Activated naive CD4-positive, alpha-beta T cell treated with anti-CD3 and anti-CD28 coated beads, Interleukin-2, amount 50 U/mL, for 24 hours (primary cell): Measurements from ENCODE around the gene RABGEF1.
A peak's percentile ranks its signal among the peaks of the same experiment; 100 is the strongest.
"Not testable (repeated sequence)": the region's sequence is repeated elsewhere in the genome, so short reads cannot be mapped to it uniquely, and the experiment has no call there.

ENCODE experiments used
- H3K27ac Mint-ChIP-seq: one replicate; pipeline ENCODE4 v1.8.0; 2021; ENCODE audit warnings: mild to moderate bottlenecking, mixed read lengths
- H3K27me3 Mint-ChIP-seq: one replicate; pipeline ENCODE4 v1.8.0; 2021; ENCODE audit warnings: mixed read lengths
- H3K36me3 Mint-ChIP-seq: one replicate; pipeline ENCODE4 v1.8.0; 2021; ENCODE audit warnings: mixed read lengths
- H3K4me1 Mint-ChIP-seq: one replicate; pipeline ENCODE4 v1.8.0; 2021; ENCODE audit warnings: mixed read lengths
- H3K4me3 Mint-ChIP-seq: one replicate; pipeline ENCODE4 v1.8.0; 2021; ENCODE audit warnings: mild to moderate bottlenecking, mixed read lengths
- H3K9me3 Mint-ChIP-seq: one replicate; pipeline ENCODE4 v1.8.0; 2021; ENCODE audit warnings: mixed read lengths

Gene RABGEF1

GRCh38 chr7:66840316-66840715 is 99.8 kb downstream of the RABGEF1 start:
- H3K27ac Mint-ChIP-seq, result no peak overlapping the region
- peaks cover 16% of the 10 kb centered on the region for H3K4me1 Mint-ChIP-seq
- H3K9me3 Mint-ChIP-seq, result no peaks in the 10 kb centered on the region
- peaks cover 3% of the 10 kb centered on the region for H3K36me3 Mint-ChIP-seq
- H3K4me3 Mint-ChIP-seq, result no peak overlapping the region
- no peaks in the 10 kb centered on the region for H3K27me3 Mint-ChIP-seq

GRCh38 chr7:66841898-66842297 is 101.4 kb downstream of the RABGEF1 start:
- Mint-ChIP-seq H3K27me3 (no peaks in the 10 kb centered on the region), H3K4me1 (peaks cover 22% of the 10 kb centered on the region), H3K9me3 (no peaks in the 10 kb centered on the region), H3K36me3 (peaks cover 3% of the 10 kb centered on the region), H3K27ac (no peak overlapping the region), H3K4me3 (no peak overlapping the region)

DNA sequence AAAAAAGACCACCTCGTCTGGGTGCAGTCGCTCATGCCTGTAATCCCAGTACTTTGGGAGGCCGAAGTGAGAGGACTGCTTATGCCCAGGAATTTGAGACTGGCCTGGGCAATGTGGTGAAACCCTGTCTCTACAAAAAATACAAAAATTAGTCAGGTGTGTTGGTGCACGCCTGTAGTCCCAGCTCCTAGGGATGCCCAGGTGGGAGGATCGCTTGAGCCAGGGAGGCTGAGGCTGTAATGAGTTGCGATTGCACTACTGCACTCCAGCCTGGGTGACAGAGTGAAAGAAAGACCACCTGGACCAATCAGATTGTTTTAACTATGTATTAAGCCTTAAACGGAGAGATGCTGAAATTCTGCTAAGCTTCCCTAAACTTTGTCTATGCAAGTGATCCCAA is 103.0 kb downstream of the RABGEF1 start:
- H3K4me3 Mint-ChIP-seq, result peak overlapping the region; percentile 99
- not testable (repeated sequence) for H3K27me3 Mint-ChIP-seq

GRCh38 chr7:66844552-66845378 is 104.2 kb downstream of the RABGEF1 start:
- H3K4me1 Mint-ChIP-seq, result peaks cover 27% of the 10 kb centered on the region
- H3K27ac Mint-ChIP-seq, result peak overlapping the region; percentile 99
- no peaks in the 10 kb centered on the region for H3K9me3 Mint-ChIP-seq
- peak overlapping the region; percentile 99 for H3K4me3 Mint-ChIP-seq
- peaks cover 3% of the 10 kb centered on the region for H3K36me3 Mint-ChIP-seq
- H3K27me3 Mint-ChIP-seq, result no peaks in the 10 kb centered on the region

More for the DNA sequence above, 103.0 kb downstream of the RABGEF1 start:
- H3K4me1 Mint-ChIP-seq, result peaks cover 26% of the 10 kb centered on the region
- H3K27ac Mint-ChIP-seq, result peak overlapping the region; percentile 35
- not testable (repeated sequence) for H3K36me3 Mint-ChIP-seq, H3K9me3 Mint-ChIP-seq

DNA sequence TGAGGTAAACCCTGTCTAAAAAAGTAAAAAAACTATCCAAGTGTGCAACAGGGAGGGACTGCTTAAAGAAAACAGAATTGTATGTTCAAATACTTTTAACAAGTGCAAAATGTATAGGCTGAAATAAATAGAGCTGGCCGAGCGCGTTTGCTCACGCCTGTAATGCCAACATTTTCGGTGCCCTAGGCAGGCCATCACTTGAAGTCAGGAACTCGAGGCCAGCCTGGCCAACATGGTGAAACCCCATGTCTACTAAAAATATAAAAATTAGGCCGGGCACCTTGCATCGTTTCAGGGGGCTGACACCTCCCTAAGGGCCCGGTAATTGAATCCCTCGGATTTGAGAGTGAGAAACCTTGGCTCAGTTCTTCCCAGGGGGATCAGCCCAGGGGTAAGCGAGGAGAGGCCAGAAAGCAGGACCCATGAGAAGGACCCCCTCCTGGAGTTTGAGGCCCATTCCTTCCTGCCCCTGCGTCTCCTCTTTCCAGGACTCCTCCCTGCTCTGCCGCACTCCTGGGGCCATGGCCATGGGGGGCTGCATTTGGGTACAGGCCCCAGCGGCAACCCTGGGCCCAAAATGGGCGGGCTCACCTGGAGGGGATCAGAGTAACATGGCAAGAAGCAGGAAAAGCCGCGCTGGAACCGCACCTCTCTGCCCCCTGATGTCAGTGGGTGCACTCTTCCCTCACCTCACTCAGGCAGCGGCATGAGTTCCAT is 105.0 kb downstream of the RABGEF1 start:
- H3K4me3 Mint-ChIP-seq, result peak overlapping the region; percentile 99
- H3K27ac Mint-ChIP-seq, result peak overlapping the region; percentile 99
- no peaks in the 10 kb centered on the region for H3K9me3 Mint-ChIP-seq
- peaks cover 3% of the 10 kb centered on the region for H3K36me3 Mint-ChIP-seq
- H3K27me3 Mint-ChIP-seq, result no peaks in the 10 kb centered on the region
- H3K4me1 Mint-ChIP-seq, result peaks cover 27% of the 10 kb centered on the region

GRCh38 chr7:66846096-66846445 is 105.5 kb downstream of the RABGEF1 start:
- H3K36me3 Mint-ChIP-seq, H3K27me3 Mint-ChIP-seq, H3K9me3 Mint-ChIP-seq: not testable (repeated sequence)
- Mint-ChIP-seq H3K27ac (peak overlapping the region; percentile 99), H3K4me3 (peak overlapping the region; percentile 99), H3K4me1 (peaks cover 27% of the 10 kb centered on the region)

GRCh38 chr7:66847523-66847855 is 107.0 kb downstream of the RABGEF1 start:
- H3K27me3 Mint-ChIP-seq, H3K4me3 Mint-ChIP-seq: not testable (repeated sequence)
- peak overlapping the region; percentile 41 for H3K27ac Mint-ChIP-seq

DNA sequence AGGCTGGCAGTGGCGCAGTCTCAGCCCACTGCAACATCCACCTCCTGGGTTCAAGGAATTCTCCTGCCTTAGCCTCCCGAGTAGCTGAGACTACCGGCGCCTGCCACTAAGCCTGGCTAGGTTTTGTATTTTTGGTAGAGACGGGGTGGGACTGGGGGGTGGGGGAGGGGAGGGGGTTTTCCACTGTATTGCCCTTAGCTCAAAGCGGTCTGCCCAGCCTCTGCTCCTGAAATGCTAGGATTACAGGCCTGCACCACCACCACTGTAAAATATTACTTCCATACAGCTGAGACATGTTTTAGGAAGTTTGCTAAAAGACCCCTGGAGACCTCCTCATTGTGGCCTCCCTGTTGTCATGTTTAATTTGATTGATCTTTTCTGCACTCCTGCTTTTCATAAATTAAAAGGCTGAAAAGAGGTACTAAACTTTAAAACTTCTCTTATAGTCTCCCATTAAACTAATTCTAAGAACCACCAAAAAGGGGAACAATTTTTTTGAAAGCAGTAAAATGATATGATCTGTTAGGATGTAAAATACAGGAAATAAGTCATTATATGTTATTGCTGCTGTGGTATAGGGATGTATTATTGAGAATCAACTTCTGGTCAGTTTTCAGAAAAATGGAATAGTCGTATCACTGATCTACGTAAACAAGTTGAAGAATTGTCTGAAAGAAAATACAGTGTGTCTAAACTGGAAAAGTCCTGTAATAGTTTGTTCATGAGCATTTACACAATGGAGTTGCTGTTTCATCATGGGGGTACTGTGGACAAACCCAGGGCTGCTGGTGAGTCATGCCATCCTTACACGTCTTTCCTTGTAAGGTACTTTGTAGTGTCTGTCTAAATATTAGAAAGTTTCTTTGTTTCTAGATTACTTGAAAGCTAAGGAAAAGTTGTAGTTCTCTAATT is 107.6 kb downstream of the RABGEF1 start:
- H3K36me3 Mint-ChIP-seq, result peaks cover 3% of the 10 kb centered on the region
- H3K9me3 Mint-ChIP-seq, result no peaks in the 10 kb centered on the region
- H3K27me3 Mint-ChIP-seq, result no peaks in the 10 kb centered on the region
- H3K4me1 Mint-ChIP-seq, result peaks cover 26% of the 10 kb centered on the region
- peak overlapping the region; percentile 68 for H3K27ac Mint-ChIP-seq
- H3K4me3 Mint-ChIP-seq, result no peak overlapping the region

More at GRCh38 chr7:66847523-66847855, 107.0 kb downstream of the RABGEF1 start:
- not testable (repeated sequence) for H3K36me3 Mint-ChIP-seq, H3K9me3 Mint-ChIP-seq
- H3K4me1 Mint-ChIP-seq, result peaks cover 27% of the 10 kb centered on the region

DNA sequence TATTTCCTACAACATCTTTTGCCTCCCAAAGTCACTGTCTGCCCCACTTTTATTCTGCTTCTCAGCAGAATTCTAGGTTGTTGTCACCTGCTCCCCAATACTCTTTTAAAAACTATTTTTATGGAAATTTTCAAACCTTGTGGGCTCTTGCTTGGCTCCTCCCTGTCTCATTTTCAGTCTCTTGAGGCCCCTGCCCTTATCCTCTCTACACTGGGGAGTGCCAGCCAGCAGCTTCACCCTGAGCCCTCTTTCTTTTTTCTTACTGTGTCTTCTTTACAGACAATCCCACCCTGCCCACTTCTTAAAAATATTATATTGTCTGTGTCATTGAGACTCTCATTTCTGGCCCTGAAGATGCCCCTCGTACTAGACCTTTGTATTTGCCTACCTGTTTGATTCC is 118.8 kb downstream of the RABGEF1 start:
- H3K4me3 Mint-ChIP-seq, result no peak overlapping the region
- no peaks in the 10 kb centered on the region for H3K9me3 Mint-ChIP-seq
- peaks cover 14% of the 10 kb centered on the region for H3K36me3 Mint-ChIP-seq
- no peaks in the 10 kb centered on the region for H3K27me3 Mint-ChIP-seq
- no peak overlapping the region for H3K27ac Mint-ChIP-seq
- H3K4me1 Mint-ChIP-seq, result peaks cover 5% of the 10 kb centered on the region

DNA sequence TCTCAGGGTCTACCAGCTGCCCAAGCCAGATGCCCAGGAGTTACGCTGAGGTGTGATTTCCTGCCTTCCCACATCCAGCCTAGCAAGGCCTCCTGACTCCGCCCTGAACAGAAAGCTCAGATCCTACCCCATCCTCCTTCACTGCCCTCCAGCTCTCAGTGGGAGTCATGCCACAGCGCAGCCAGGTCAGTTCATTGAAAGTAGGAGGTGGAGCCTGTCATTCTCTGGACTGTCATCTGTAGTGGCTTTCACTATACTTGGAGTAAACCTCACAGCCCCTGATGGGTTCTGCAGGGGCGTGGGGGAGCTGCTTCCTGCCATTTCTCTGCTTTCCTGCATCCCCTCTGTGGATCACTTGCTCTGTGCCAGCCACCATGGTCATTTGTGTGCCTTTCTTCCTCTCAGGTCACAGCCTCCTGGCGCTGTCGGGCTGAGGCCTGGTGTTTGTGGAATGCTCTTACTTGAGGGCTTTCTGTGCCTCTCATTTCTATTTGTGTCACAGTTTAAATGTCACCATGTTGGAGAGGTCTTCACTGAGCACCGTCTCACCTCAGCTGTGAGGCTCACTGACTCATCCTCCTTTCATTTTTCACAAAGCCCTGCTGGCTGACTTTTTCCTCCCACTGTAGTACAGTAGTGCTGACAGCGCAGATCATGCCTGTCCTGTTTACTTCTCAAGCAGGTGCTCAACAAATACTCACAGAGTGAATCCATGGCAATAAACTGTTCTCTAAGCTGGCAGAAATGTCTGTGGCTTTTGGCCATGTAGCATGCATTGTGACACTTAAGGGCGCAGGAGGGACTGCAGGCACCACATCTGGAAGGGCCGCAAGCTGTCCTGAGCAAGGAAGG is 119.5 kb downstream of the RABGEF1 start:
- H3K4me1 Mint-ChIP-seq, result peaks cover 5% of the 10 kb centered on the region
- H3K27me3 Mint-ChIP-seq, result no peaks in the 10 kb centered on the region
- no peak overlapping the region for H3K4me3 Mint-ChIP-seq
- H3K36me3 Mint-ChIP-seq, result peaks cover 14% of the 10 kb centered on the region
- peak overlapping the region; percentile 69 for H3K27ac Mint-ChIP-seq
- H3K9me3 Mint-ChIP-seq, result no peaks in the 10 kb centered on the region

DNA sequence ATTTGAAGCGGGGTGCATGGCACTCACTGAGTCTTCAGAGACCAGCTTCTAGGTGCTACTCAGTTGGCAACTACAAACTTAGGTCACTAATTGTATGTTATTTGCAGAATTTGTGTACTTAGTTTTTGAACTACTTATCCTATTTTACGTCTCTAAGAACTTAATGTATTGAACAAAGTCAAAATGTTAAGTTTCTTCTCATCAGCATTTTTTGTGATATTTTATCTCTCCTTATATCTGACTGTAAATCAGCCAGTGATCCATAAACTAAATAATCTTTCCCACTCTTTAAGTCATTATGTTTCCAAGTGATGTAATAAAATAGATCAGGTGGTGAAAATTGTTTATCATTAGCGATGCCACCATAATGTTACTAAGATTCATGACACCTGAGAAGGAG is 120.2 kb downstream of the RABGEF1 start:
- no peaks in the 10 kb centered on the region for H3K27me3 Mint-ChIP-seq
- H3K27ac Mint-ChIP-seq, result no peak overlapping the region
- peaks cover 5% of the 10 kb centered on the region for H3K4me1 Mint-ChIP-seq
- H3K4me3 Mint-ChIP-seq, result no peak overlapping the region
- no peaks in the 10 kb centered on the region for H3K9me3 Mint-ChIP-seq
- H3K36me3 Mint-ChIP-seq, result peaks cover 14% of the 10 kb centered on the region
